Measurements from ENCODE around the gene NFIX.

The NFIX gene

DNA sequence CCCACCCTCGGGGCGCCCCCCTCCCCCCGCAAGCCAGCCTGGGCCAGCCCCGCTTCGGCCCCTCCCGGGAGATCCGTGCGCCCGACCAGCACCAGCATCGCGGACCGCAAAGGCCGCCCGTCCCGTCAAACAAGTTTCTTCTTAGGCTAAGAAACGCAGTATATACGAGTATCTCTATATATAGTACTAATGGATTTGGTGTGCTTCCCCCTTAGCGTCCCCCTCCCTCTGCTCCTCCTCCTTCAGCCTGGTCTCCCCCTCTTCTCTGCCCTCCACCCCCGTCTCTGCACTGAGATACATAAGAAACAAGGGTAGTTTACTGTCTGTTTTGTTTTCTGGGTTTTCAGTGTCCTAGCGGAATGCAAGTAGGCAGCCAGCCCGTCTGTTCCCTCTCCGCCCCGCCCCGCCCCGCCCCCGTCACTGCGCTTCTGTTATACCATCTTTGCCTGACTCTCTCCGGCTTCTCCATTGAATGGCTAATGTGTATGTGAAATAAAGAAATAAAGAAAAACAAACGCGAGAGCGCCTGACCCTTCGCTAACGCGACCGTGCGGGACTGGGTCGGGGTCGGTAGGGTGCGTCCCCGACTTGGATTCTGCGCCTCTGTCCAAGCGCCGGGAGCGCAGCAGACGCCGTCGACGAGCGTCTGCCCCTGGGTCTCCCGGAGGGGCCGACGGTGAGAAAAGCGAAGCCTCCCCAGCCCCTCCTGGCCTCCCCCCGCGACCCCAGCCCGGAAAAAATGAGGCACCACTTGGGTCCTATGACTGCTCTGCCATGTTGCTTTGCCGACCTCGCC is 103.2 kb downstream of the NFIX start:
- POLR2A ChIA-PET: interaction anchor here (9.5 kb wide), 1 partner anchor 55 kb away, joined by 156 read pairs; the partner anchor contains the start of genes IER2 and STX10
- H3K36me3 ChIP-seq (ENCODE audit: control insufficient read depth in 4 of 4, insufficient read depth in 4 of 4, low read length in 3 of 4): peaks cover 0 to 30% (median 10%) of the 10 kb centered on the region in 4 experiments
- peaks cover 3 to 79% (median 61%) of the 10 kb centered on the region in 4 experiments for H3K4me1 ChIP-seq (ENCODE audit: control extremely low read depth in 1 of 4, control insufficient read depth in 4 of 4, insufficient read depth in 4 of 4, low read length in 3 of 4)
- under 1% methylated on average over 33 of the region's 58 CpGs for WGBS (ENCODE audit: insufficient coverage)
- H3K27me3 ChIP-seq (replicated peaks in 2 of 5; ENCODE audit: control insufficient read depth in 4 of 5, insufficient read depth in 5 of 5, low read length in 4 of 5): no peaks in the 10 kb centered on the region
- H3K27ac ChIP-seq (ENCODE audit: insufficient read depth in 1 of 2, low read depth in 1 of 2, low read length in 2 of 2, poor library complexity in 1 of 2, severe bottlenecking in 2 of 2): peak overlapping the region; percentile 58 to 95
- H3K4me3 ChIP-seq (ENCODE audit: control insufficient read depth in 1 of 7, extremely low read depth in 1 of 7, insufficient read depth in 4 of 7, low read depth in 2 of 7, low read length in 6 of 7): peak overlapping the region in 6 of 7 experiments; percentile 67 to 100 (median 96)
- DNase-seq: peak; percentile 86 to 95 (median 92)
- no peaks in the 10 kb centered on the region for H3K9me3 ChIP-seq (ENCODE audit: control extremely low read depth in 1 of 5, control insufficient read depth in 4 of 5, insufficient read depth in 2 of 5, low read depth in 1 of 5, low read length in 4 of 5)
- CTCF ChIA-PET: no interaction called here

DNA sequence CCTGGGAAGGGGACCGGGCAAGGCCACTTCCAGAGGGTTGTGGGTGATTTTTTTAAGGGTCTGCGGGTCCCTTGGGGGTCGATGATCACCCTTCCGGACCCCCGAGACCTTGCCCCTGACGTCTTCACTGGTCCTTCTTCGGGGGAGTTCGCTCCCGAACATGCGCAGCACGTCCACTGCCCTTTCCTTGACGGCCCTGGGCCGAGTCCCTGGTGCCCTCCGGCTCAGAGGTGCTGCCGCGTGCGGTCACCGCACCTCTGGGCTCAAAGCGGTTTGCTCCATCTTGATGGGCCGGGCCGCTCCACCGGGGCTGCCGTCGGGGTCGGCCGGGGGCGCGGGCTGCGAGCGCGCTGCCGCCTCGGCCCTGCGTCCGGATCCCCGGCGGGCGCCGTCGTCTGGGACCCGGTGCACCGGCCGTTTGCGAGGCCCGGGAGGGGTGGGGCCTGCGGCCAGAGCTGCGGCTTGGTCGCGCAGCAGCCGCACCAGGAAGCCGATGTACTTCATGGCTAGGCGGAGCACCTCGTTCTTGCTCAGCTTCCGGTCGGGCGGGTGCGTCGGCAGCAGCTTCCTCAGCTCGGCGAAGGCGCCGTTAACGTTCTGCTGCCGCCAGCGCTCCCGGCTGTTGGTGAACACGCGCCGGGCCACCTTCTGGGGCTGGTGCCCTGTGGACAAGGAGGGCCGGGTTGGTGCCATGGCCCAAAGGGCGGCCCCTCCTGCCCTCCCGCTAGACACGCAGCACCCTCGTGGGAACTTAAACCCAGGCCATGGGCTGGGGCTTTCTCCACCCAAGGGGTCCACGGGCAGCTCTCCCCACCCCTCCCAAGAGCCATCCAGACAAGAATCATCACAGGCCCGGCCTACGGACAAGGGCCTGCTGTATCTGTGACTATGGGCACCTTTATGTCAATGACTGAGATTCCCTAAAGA is 104.1 kb downstream of the NFIX start:
- H3K27me3 ChIP-seq (replicated peaks in 2 of 5; ENCODE audit: control insufficient read depth in 4 of 5, insufficient read depth in 5 of 5, low read length in 4 of 5): no peaks in the 10 kb centered on the region
- CTCF ChIA-PET: interaction anchor here (0.8 to 2.6 kb wide), 2 partner anchors 122 to 163 kb away, joined by 3 to 8 read pairs; no protein-coding TSS in a partner anchor
- peaks cover 0 to 30% (median 10%) of the 10 kb centered on the region in 4 experiments for H3K36me3 ChIP-seq (ENCODE audit: control insufficient read depth in 4 of 4, insufficient read depth in 4 of 4, low read length in 3 of 4)
- POLR2A ChIA-PET: interaction anchor here (0.7 to 9.5 kb wide), 6 partner anchors 17 to 134 kb away, joined by 3 to 156 read pairs (median 4); partner anchors contain the start of genes IER2, NACC1, STX10 and TRMT1
- H3K4me3 ChIP-seq (ENCODE audit: control insufficient read depth in 1 of 7, extremely low read depth in 1 of 7, insufficient read depth in 4 of 7, low read depth in 2 of 7, low read length in 6 of 7): peak overlapping the region; percentile 27 to 100 (median 94)
- H3K9me3 ChIP-seq (ENCODE audit: control extremely low read depth in 1 of 5, control insufficient read depth in 4 of 5, insufficient read depth in 2 of 5, low read depth in 1 of 5, low read length in 4 of 5): no peaks in the 10 kb centered on the region
- WGBS (ENCODE audit: insufficient coverage): under 1% methylated on average over 75 of the region's 77 CpGs
- DNase-seq: peak; percentile 87 to 94 (median 90)
- H3K4me1 ChIP-seq (ENCODE audit: control extremely low read depth in 1 of 4, control insufficient read depth in 4 of 4, insufficient read depth in 4 of 4, low read length in 3 of 4): peaks cover 3 to 78% (median 61%) of the 10 kb centered on the region in 4 experiments
- H3K27ac ChIP-seq (ENCODE audit: insufficient read depth in 1 of 2, low read depth in 1 of 2, low read length in 2 of 2, poor library complexity in 1 of 2, severe bottlenecking in 2 of 2): peak overlapping the region; percentile 75 to 95

- POLR2A ChIA-PET: interaction anchor here (1.0 to 9.5 kb wide), 5 partner anchors 16 to 135 kb away, joined by 3 to 156 read pairs (median 5); partner anchors contain the start of genes IER2, NACC1, STX10 and TRMT1
- peak overlapping the region; percentile 75 to 95 for H3K27ac ChIP-seq (ENCODE audit: insufficient read depth in 1 of 2, low read depth in 1 of 2, low read length in 2 of 2, poor library complexity in 1 of 2, severe bottlenecking in 2 of 2)
- CTCF ChIA-PET: interaction anchor here (0.8 to 2.6 kb wide), 3 partner anchors 39 to 163 kb away, joined by 3 to 8 read pairs (median 3); no protein-coding TSS in a partner anchor
- DNase-seq: peak; percentile 67 to 92 (median 90)
- H3K27me3 ChIP-seq (replicated peaks in 2 of 5; ENCODE audit: control insufficient read depth in 4 of 5, insufficient read depth in 5 of 5, low read length in 4 of 5): no peaks in the 10 kb centered on the region
- peaks cover 0 to 30% (median 10%) of the 10 kb centered on the region in 4 experiments for H3K36me3 ChIP-seq (ENCODE audit: control insufficient read depth in 4 of 4, insufficient read depth in 4 of 4, low read length in 3 of 4)
- WGBS (ENCODE audit: insufficient coverage): 2% methylated on average over 7 of the region's 12 CpGs
- H3K4me1 ChIP-seq (ENCODE audit: control extremely low read depth in 1 of 4, control insufficient read depth in 4 of 4, insufficient read depth in 4 of 4, low read length in 3 of 4): peaks cover 3 to 77% (median 61%) of the 10 kb centered on the region in 4 experiments
- peak overlapping the region in 6 of 7 experiments; percentile 92 to 100 (median 96) for H3K4me3 ChIP-seq (ENCODE audit: control insufficient read depth in 1 of 7, extremely low read depth in 1 of 7, insufficient read depth in 4 of 7, low read depth in 2 of 7, low read length in 6 of 7)
- no peaks in the 10 kb centered on the region for H3K9me3 ChIP-seq (ENCODE audit: control extremely low read depth in 1 of 5, control insufficient read depth in 4 of 5, insufficient read depth in 2 of 5, low read depth in 1 of 5, low read length in 4 of 5)
Measured at GRCh38 chr19:13100031-13100588, 104.8 kb downstream of the NFIX start.

DNA sequence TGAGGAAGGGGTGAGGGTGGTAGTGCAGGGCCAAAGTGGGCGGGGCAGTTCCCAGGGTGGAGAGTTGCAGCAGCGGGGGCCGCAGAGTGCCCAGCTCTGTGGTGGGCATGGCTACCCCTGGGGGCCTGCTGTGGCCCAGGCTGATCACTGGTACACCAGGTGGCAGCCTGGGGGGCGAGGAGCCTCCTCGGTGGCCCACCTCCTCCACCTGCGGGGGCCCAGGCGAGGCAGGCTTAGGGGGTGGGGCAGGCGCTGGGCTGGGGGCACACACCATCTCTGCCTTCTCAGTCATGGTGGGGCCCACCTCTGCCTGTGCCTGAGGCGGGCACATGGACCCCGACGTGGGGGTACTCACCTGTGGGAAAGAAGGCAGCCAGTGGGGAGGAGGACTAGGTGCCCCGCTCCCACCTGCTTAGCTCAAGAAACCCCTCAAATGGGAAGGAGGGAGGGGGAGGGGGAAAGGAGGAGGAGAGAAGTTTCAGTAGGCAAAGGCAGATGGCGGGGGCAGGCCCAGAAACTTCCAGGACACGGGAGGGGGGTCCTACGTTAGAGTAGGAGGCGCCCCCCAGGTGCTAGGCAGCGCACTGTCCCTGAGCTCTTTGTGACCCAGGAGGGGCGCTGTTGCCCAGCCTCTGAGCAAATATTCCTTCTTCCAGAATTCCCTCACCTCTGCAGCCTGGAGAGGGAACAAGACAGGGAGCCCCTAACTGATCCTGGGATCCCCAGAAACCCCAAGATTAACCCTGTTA is 105.7 kb downstream of the NFIX start:
- Histone ChIP-seq H3K36me3 (ENCODE audit: control insufficient read depth in 4 of 4, insufficient read depth in 4 of 4, low read length in 3 of 4) (peaks cover 0 to 30% (median 10%) of the 10 kb centered on the region in 4 experiments), H3K27me3 (replicated peaks in 2 of 5; ENCODE audit: control insufficient read depth in 4 of 5, insufficient read depth in 5 of 5, low read length in 4 of 5) (no peaks in the 10 kb centered on the region), H3K27ac (ENCODE audit: insufficient read depth in 1 of 2, low read depth in 1 of 2, low read length in 2 of 2, poor library complexity in 1 of 2, severe bottlenecking in 2 of 2) (peak overlapping the region; percentile 80 to 95), H3K9me3 (ENCODE audit: control extremely low read depth in 1 of 5, control insufficient read depth in 4 of 5, insufficient read depth in 2 of 5, low read depth in 1 of 5, low read length in 4 of 5) (no peaks in the 10 kb centered on the region), H3K4me3 (ENCODE audit: control insufficient read depth in 1 of 7, extremely low read depth in 1 of 7, insufficient read depth in 4 of 7, low read depth in 2 of 7, low read length in 6 of 7) (peak overlapping the region; percentile 79 to 100 (median 94)), H3K4me1 (ENCODE audit: control extremely low read depth in 1 of 4, control insufficient read depth in 4 of 4, insufficient read depth in 4 of 4, low read length in 3 of 4) (peaks cover 3 to 78% (median 64%) of the 10 kb centered on the region in 4 experiments)
- ChIA-PET CTCF (interaction anchor here (0.5 to 2.6 kb wide), 12 partner anchors 14 to 136 kb away, joined by 3 to 8 read pairs (median 4); no protein-coding TSS in a partner anchor), POLR2A (interaction anchor here (0.8 to 9.5 kb wide), 7 partner anchors 15 to 159 kb away, joined by 3 to 156 read pairs (median 4); partner anchors contain the start of genes IER2, NACC1, STX10 and TRMT1)
- 2% methylated on average over 10 of the region's 18 CpGs for WGBS (ENCODE audit: insufficient coverage)
- DNase-seq: peak in 2 of 3 donors; percentile 49 to 58

DNA sequence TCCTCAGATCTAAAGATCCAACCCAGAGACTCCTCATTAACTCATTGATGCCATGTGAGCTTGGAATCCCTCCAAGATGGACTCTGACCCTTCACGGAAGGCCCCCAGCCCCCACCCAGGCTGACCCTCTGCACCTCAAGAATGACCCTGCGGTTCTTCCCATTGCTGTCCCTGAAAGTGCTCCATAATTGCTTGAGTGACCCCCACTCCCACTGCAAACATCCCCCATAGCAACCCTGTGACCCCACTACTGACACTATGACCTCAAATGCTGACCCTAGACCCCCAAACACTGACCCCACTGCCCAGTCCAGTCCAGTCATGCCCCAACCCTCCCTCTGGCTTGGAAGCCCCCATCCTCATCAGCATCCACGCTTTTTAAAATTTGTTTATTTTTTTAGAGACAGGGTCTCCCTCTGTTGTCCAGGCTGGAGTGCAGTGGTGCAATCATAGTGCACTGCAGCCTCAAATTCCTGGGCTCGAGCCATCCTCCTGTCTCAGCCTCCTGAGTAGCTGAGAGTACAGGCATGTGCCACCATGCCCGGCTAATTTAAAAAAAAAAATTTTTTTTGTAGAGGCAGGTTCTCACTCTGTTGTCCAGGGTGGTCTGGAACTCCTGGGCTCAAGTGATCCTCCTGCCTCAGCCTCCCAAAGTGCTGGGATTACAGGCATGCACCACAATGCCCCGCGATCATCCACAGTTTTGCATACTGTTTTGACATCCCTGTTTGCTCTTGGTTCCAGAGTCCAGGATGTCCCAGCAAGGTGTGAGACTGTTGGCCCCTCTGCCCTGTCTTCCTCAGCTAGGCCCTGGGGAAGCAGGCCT is 106.5 kb downstream of the NFIX start:
- DNase-seq: no peak
- WGBS (ENCODE audit: insufficient coverage): 0% methylated on average over 6 of the region's 7 CpGs
- ChIA-PET POLR2A (interaction anchor here (0.8 to 9.5 kb wide), 6 partner anchors 16 to 164 kb away, joined by 3 to 156 read pairs (median 3); partner anchors contain the start of genes CALR, IER2, NACC1 and STX10), CTCF (interaction anchor here (0.7 to 2.6 kb wide), 9 partner anchors 15 to 137 kb away, joined by 3 to 8 read pairs (median 4); no protein-coding TSS in a partner anchor)
- Histone ChIP-seq H3K9me3 (ENCODE audit: control extremely low read depth in 1 of 5, control insufficient read depth in 4 of 5, insufficient read depth in 2 of 5, low read depth in 1 of 5, low read length in 4 of 5) (no peaks in the 10 kb centered on the region), H3K4me1 (ENCODE audit: control extremely low read depth in 1 of 4, control insufficient read depth in 4 of 4, insufficient read depth in 4 of 4, low read length in 3 of 4) (peaks cover 3 to 75% (median 62%) of the 10 kb centered on the region in 4 experiments), H3K27ac (ENCODE audit: insufficient read depth in 1 of 2, low read depth in 1 of 2, low read length in 2 of 2, poor library complexity in 1 of 2, severe bottlenecking in 2 of 2) (peak overlapping the region; percentile 80 to 95), H3K27me3 (replicated peaks in 2 of 5; ENCODE audit: control insufficient read depth in 4 of 5, insufficient read depth in 5 of 5, low read length in 4 of 5) (no peaks in the 10 kb centered on the region), H3K36me3 (ENCODE audit: control insufficient read depth in 4 of 4, insufficient read depth in 4 of 4, low read length in 3 of 4) (peaks cover 0 to 30% (median 10%) of the 10 kb centered on the region in 4 experiments), H3K4me3 (ENCODE audit: control insufficient read depth in 1 of 7, extremely low read depth in 1 of 7, insufficient read depth in 4 of 7, low read depth in 2 of 7, low read length in 6 of 7) (peak overlapping the region; percentile 79 to 100 (median 94))

Measured in common myeloid progenitor, CD34-positive (primary cell).